Heart right ventricle (tissue), 16 donors: ENCODE measurements around the gene EML4. TPM values are rescaled to one million over a fixed set of nuclear protein-coding genes. Genes with fewer than 3 reads are reported as not detected.

ENCODE experiments used
- ATAC-seq, 8 donors: fragments of 200-7000 bp; cut with Tn5 transposase; one replicate each; pipeline ENCODE4 v1.9.1; 2020; ENCODE audit warnings: mild to moderate bottlenecking in 8 of 8, moderate library complexity in 8 of 8, moderate number of reproducible peaks in 1 of 8
- DNase-seq, 2 donors: peaks; one replicate each; pipeline ENCODE4 v3.0.0-alpha.2; 2020
- H3K27ac ChIP-seq, 10 donors: fragments of 200-600 bp; sonication (generic) in 2 of 10; one replicate each; pipeline versions ENCODE4 v1.5.0 to v1.8.0; 2020 to 2022; ENCODE audit warnings: mild to moderate bottlenecking in 3 of 10
- H3K27me3 ChIP-seq, 7 donors: fragments of 200-600 bp; one replicate each; pipeline ENCODE4 v1.8.0; 2021 to 2022; ENCODE audit warnings: mild to moderate bottlenecking in 2 of 7
- H3K36me3 ChIP-seq, 9 donors: fragments of 200-600 bp; sonication (generic) in 1 of 9; one replicate each; pipeline versions ENCODE4 v1.5.0 to v1.8.0; 2020 to 2022; ENCODE audit warnings: mild to moderate bottlenecking in 2 of 9
- H3K4me1 ChIP-seq, 9 donors: fragments of 200-600 bp; sonication (generic) in 1 of 9; one replicate each; pipeline versions ENCODE4 v1.5.0 to v1.8.0; 2020 to 2022; ENCODE audit warnings: mild to moderate bottlenecking in 4 of 9
- H3K4me3 ChIP-seq, 10 donors: fragments of 200-600 bp; sonication (generic) in 2 of 10; one replicate each; pipeline versions ENCODE4 v1.5.0 to v1.8.0; 2020 to 2022; ENCODE audit warnings: mild to moderate bottlenecking in 7 of 10, moderate library complexity in 2 of 10
- H3K9me3 ChIP-seq, 11 donors: fragments of 200-600 bp in 10 of 11; sonication (generic) in 2 of 11; one replicate each; pipeline versions ENCODE4 v1.5.0 to v1.8.0; 2013 to 2022; ENCODE audit warnings: mild to moderate bottlenecking in 2 of 11, control low read depth in 1 of 11, moderate library complexity in 1 of 11
- WGBS, 2 donors: extraction: QIAGEN DNeasy Blood & Tissue Kit; methylation state at CpG; one replicate each; pipeline ENCODE4 v1.1.7; 2013; ENCODE audit warnings: inconsistent platforms in 1 of 2; 5-methylcytosine and 5-hydroxymethylcytosine counted together
- intact Hi-C, 10 donors: fragments of 100-400 bp; cut with DNase I; formaldehyde crosslinking; loops; one replicate each; pipeline versions ENCODE4 v1.11.1 to v1.14.2; 2022
- polyA plus RNA-seq, 2 donors: library from polyadenylated mRNA; stranded (reverse); fragments of 200-250 nt; gene quantifications; one replicate each; pipeline ENCODE4 v1.2.3, GENCODE V29; 2013
- total RNA-seq, 10 donors: library from RNA; stranded (reverse); fragmentation: NEBNext Ultra II Directional in 3 of 10; extraction: Animal tissue kit (Norgen Biotek cat#: 25700) in 3 of 10; gene quantifications; one replicate each; pipeline versions ENCODE4 v1.2.1 to v1.2.4, GENCODE V29; 2021 to 2023
- TF ChIP-seq, protein P1 (sequence below), 9 donors: fragments of 200-600 bp; sonication (generic) in 2 of 9; IDR thresholded peaks; one replicate each; pipeline versions ENCODE4 v1.5.0 to v1.8.0; 2021 to 2022; ENCODE audit warnings: antibody characterized with exemption in 9 of 9, mild to moderate bottlenecking in 5 of 9, moderate library complexity in 1 of 9
- donor health status: Arrhythmogenic right ventricular cardiomyopathy.
- donor health status: ischemic (EF 13 %, LVEDD 7.1; RV severe dilation, severe dysfunction).
- donor health status: healthy with polysubstance abuse.
- donor health status: DM: no; HTN: yes; CAD: no.
- donor health status: DM: no; HTN: no; CAD: no.
- donor health status: ischemic (EF 25% LVEDD 6.9; RV normal size, moderate dysfunction).
- donor health status: ischemic (EF 25% LVEDD 5.7; RV mildly dilated, moderate dysfunction).
- donor health status: healthy.
- donor health status: DM: yes; HTN: yes; CAD: no.
- donor health status: Ischemic cardiomyopathy.
- donor health status: ischemic (EF 35%, LVEDD 5.7; RV mildly dilated, moderate dysfunction).
- donor health status: nonischemic (EF 11% LVEDD 7.7; RV severe dilation, severe dysfunction).
- donor health status: DM: yes; HTN: yes; CAD: no.
- donor health status: PGD.
- donor health status: ischemic (EF 29% LVEDD 5.4; RV normal size, mild dysfunction).
- donor health status: nonischemic (EF 23%, LVEDD 6.1; RV moderate dilation, normal function).

Gene EML4
- total and polyA plus RNA-seq, 12 donors = 2.9 to 17.2 (median 5.8) TPM

DNA sequence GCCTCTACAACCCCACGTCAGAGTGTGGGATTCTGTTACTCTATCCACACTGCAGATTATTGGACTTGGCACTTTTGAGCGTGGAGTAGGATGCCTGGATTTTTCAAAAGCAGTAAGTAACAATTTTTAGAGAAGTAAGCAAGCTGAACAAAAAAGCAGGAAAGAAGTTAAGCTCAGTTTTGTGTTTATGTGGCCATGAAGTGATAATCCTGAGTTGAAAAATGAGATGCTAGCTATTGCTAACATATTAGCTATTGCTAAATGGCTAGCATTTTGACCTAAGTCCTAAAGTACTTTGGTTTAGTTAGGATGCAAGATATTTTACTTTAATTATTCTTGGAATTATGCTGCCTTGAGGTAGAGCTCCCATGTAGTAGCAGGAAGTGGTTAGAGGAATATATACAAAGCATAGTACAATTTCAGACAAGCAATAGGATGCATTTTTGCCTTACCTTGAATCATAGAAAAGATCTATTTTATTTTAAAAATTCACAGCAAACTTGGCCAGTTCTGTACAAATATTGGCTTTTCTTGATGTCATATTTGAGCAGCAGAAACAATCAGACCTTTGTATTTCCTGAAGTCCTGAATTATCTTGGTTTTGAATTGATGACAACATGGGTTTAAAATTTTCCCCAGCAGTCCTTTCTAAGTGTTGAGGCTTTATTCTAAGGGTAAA, 117.3 kb downstream of the EML4 start:
- ATAC-seq = no peak
- no peak overlapping the region for H3K4me3 ChIP-seq
- no peak for DNase-seq
- H3K9me3 ChIP-seq = no peaks in the 10 kb centered on the region
- H3K36me3 ChIP-seq = peaks cover 0 to 100% (median 10%) of the 10 kb centered on the region in 9 donors
- no peaks in the 10 kb centered on the region for H3K4me1 ChIP-seq
- TF ChIP-seq, protein P1, sequence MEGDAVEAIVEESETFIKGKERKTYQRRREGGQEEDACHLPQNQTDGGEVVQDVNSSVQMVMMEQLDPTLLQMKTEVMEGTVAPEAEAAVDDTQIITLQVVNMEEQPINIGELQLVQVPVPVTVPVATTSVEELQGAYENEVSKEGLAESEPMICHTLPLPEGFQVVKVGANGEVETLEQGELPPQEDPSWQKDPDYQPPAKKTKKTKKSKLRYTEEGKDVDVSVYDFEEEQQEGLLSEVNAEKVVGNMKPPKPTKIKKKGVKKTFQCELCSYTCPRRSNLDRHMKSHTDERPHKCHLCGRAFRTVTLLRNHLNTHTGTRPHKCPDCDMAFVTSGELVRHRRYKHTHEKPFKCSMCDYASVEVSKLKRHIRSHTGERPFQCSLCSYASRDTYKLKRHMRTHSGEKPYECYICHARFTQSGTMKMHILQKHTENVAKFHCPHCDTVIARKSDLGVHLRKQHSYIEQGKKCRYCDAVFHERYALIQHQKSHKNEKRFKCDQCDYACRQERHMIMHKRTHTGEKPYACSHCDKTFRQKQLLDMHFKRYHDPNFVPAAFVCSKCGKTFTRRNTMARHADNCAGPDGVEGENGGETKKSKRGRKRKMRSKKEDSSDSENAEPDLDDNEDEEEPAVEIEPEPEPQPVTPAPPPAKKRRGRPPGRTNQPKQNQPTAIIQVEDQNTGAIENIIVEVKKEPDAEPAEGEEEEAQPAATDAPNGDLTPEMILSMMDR (IDR thresholded peaks at IDR 0.05) = no peak
- WGBS, 2 donors = 83 to 93% methylated on average over 2 of the region's 2 CpGs
- H3K27ac ChIP-seq = no peak overlapping the region
- H3K27me3 ChIP-seq = no peaks in the 10 kb centered on the region
- intact Hi-C loops = no loop called here

GRCh38 chr2:42288811-42289210, 119.7 kb downstream of the EML4 start:
- no peaks in the 10 kb centered on the region for H3K27me3 ChIP-seq
- H3K27ac ChIP-seq = no peak overlapping the region
- H3K4me3 ChIP-seq = no peak overlapping the region
- H3K4me1 ChIP-seq = no peaks in the 10 kb centered on the region
- peaks cover 0 to 100% (median 0%) of the 10 kb centered on the region in 9 donors for H3K36me3 ChIP-seq
- intact Hi-C loops = no loop called here
- no peak for ATAC-seq
- TF ChIP-seq, protein P1 (IDR thresholded peaks at IDR 0.05) = no peak
- no peak for DNase-seq
- no peaks in the 10 kb centered on the region for H3K9me3 ChIP-seq
- WGBS, 2 donors = 86 to 94% methylated on average over 1 of the region's 1 CpG

DNA sequence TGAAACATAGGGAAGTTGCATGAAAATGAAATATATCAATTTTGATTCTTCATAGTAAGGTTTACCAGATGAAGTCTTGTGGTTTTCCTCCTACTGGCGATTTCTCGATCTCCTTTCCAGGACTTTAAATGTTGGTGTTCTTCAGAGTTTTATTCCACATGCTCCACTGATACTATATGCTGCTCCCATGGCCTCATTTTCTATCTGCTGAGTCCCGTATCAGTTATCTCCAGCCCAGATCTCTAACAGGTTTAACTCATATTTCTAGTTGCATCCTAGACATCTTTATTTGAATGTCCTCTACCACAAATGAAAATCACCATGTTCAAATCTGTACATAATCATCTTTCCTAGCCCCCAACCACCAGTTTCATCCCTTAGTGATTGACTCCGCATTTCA, 120.1 kb downstream of the EML4 start:
- Histone ChIP-seq H3K27me3 (no peaks in the 10 kb centered on the region), H3K27ac (no peak overlapping the region), H3K4me3 (no peak overlapping the region), H3K9me3 (no peaks in the 10 kb centered on the region), H3K36me3 (peaks cover 0 to 100% (median 0%) of the 10 kb centered on the region in 9 donors), H3K4me1 (no peaks in the 10 kb centered on the region)
- TF ChIP-seq, protein P1 (IDR thresholded peaks at IDR 0.05) = no peak
- DNase-seq = no peak
- intact Hi-C loops = no loop called here
- WGBS, 2 donors = 94 to 95% methylated on average over 4 of the region's 4 CpGs
- no peak for ATAC-seq

GRCh38 chr2:42290005-42290404, 120.9 kb downstream of the EML4 start:
- 97 to 98% methylated on average over 8 of the region's 8 CpGs for WGBS, 2 donors
- intact Hi-C loops = no loop called here
- H3K9me3 ChIP-seq = no peaks in the 10 kb centered on the region
- no peak overlapping the region for H3K4me3 ChIP-seq
- no peak for DNase-seq
- peaks cover 0 to 100% (median 2%) of the 10 kb centered on the region in 9 donors for H3K36me3 ChIP-seq
- no peaks in the 10 kb centered on the region for H3K27me3 ChIP-seq
- H3K4me1 ChIP-seq = no peaks in the 10 kb centered on the region
- TF ChIP-seq, protein P1 (IDR thresholded peaks at IDR 0.05) = no peak
- no peak for ATAC-seq
- no peak overlapping the region for H3K27ac ChIP-seq
